ENCODE results near the gene DTWD1. TPM values are rescaled to one million over a fixed set of nuclear protein-coding genes. Genes with fewer than 3 reads are reported as not detected.
"Not testable (repeated sequence)": the region's sequence is repeated elsewhere in the genome, so short reads cannot be mapped to it uniquely, and the experiment has no call there.

The DTWD1 gene
- total RNA-seq, 2 donors from 2014 or later: 18.0 to 22.0 TPM

DNA sequence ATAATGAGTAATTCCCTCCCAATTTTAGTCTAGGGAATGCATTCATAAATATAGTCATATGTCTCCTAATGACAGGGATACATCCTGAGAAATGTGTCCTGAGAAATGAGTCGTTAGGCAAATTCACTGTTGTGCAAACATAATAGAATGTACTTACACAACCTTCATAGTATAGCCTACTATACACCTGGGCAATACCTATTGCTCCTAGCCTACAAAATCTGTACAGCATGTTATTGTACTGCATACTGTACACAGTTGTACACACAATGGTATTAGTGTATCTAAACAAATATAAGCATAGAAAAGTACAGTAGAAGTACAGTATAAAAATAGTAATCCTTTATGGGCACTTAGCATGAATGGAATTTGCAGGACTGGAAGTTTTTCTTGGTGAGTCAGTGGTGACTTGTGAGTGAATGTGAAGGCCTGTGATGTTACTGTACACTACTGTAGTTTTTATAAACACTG lies 6.6 kb downstream of the DTWD1 start:
- Mint-ChIP-seq H3K27ac (no peak overlapping the region), H3K36me3 (peaks cover 11 to 20% of the 10 kb centered on the region in 2 donors), H3K9me3 (peaks cover 0 to 4% of the 10 kb centered on the region in 2 donors)
- DNase-seq (ENCODE audit: low spot score in 2 of 2): no peak
- no peak for ATAC-seq

DNA sequence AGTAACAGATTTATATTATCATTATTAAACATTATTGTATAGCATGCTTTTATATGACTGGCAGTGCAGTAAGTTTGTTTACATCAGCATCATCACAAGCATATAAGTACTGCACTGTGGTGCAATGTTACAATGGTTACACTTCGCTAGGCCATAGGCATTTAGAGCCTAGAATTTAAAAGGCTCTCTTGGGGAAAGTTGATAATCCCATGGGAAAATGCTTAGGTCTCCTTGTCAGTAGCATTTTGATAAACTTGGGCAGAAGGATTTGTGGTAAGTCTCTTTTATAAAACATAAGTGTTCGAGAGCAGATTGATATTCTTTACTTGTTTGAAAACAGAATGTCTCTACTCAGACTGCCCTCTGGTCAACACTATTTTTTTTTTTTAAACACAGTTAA lies 7.5 kb downstream of the DTWD1 start:
- no peak for ATAC-seq
- H3K27ac Mint-ChIP-seq: no peak overlapping the region
- peaks cover 0 to 4% of the 10 kb centered on the region in 2 donors for H3K9me3 Mint-ChIP-seq
- DNase-seq (ENCODE audit: low spot score in 2 of 2): no peak
- H3K36me3 Mint-ChIP-seq: peaks cover 11 to 20% of the 10 kb centered on the region in 2 donors

DNA sequence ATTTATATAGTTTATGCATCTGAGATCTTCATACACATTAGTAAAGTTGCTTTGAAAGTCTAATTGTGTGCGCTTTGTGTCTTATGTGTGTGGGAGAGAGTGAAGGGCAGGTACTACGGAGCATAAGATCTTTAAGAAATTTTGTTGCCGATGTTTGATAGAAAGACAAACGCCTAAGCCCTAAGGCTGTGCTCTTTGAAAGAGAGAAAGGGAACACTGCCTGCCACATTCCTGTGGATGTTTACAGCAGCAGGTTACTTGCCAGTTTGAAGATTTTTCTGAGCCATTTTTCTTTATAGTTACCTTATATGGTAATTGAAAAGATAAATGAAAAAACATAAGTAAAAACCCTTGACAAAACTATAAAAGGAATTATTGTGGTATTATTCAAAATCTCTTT lies 17.0 kb downstream of the DTWD1 start:
- Mint-ChIP-seq H3K36me3 (peaks cover 0 to 17% of the 10 kb centered on the region in 2 donors), H3K27ac (no peak overlapping the region), H3K9me3 (no peaks in the 10 kb centered on the region)
- DNase-seq (ENCODE audit: low spot score in 2 of 2) (no peak), ATAC-seq (no peak)

DNA sequence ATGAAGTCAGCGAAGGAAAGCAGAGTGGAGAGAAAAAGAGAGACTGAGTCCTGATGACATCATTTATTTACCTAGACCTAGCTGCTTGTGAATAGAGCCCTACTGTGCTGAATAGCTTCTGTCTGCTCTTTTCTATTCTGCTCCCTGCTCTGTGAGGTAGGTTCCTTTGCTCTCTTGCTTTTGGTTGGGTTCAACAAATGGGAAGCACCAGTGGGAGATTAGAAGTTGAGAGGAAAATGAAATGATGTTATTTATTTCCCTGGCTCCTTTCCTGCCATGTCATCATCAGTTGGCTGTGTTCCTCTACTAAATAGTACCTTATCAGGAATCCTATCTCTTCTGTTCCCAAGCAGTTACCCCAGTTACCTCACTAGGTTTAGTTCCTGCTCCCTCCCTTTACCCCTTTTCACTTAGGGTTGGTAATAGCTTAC lies 23.5 kb downstream of the DTWD1 start:
- DNase-seq (ENCODE audit: low spot score in 2 of 2) (no peak), ATAC-seq (no peak)
- Mint-ChIP-seq H3K27ac (no peak overlapping the region), H3K36me3 (no peaks in the 10 kb centered on the region), H3K9me3 (no peaks in the 10 kb centered on the region)

DNA sequence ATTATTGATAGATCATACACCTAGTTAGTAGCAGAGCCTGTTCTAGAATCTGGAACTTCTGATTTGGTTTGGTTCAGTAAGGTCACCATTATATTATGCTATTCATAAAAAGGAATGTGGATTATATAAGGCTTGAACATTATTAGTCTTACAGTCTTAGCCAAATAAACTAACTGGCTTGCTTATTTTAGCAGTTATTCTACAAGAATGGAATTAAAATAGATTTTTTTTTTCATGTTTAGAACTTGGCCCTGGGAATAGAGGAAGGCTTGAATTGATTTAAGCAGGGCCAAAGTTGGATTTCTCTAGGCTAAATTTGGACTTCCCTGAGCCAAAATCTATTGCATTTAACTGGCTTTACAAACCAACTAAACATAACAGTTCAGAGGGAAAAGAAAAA lies 24.4 kb downstream of the DTWD1 start:
- Mint-ChIP-seq H3K27ac (no peak overlapping the region), H3K36me3 (no peaks in the 10 kb centered on the region), H3K9me3 (no peaks in the 10 kb centered on the region)
- ATAC-seq (no peak), DNase-seq (ENCODE audit: low spot score in 2 of 2) (no peak)

DNA sequence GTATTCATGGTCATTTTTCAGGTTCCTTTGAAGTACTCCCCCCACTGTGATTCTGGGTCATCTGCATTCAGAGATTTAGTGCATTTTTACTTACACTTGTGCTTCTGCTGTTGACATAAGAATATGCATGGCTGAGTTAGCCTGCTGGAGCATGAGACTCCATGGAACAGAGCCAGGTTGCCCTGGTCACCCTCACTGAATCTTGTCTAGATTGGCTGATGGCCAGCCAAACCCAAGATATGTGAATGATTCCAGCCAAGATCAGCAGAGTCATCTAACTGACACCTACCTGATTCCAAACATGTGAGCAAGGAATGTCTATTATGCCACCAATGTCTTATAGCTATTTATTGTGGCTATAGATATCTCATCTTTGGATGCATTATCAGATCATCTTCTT lies 25.1 kb downstream of the DTWD1 start:
- H3K9me3 Mint-ChIP-seq: no peaks in the 10 kb centered on the region
- ATAC-seq: no peak
- H3K27ac Mint-ChIP-seq: no peak overlapping the region
- H3K36me3 Mint-ChIP-seq: no peaks in the 10 kb centered on the region
- DNase-seq (ENCODE audit: low spot score in 2 of 2): no peak

DNA sequence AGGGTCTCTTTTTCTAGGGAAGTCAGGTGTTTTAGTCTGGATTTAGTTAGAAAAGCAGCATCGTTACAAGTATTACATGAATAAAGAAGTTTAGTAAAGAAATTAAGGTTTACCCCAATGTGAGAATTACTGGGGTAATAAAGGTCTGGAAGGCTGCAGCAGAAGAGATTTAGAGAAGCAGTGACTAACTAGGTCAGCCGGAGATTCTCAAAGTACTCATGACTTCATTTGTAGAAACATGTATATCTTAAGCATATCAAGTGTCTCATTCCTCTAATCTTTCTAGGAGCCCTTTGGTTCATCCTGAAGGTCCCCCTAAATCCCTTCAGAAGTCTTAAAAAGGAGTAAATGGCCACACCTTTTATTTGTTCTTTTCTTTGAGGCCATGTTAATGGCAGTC lies 26.0 kb downstream of the DTWD1 start:
- DNase-seq (ENCODE audit: low spot score in 2 of 2) (no peak), ATAC-seq (no peak)
- Mint-ChIP-seq H3K27ac (no peak overlapping the region), H3K9me3 (no peaks in the 10 kb centered on the region), H3K36me3 (peaks cover 0 to 1% of the 10 kb centered on the region in 2 donors)

DNA sequence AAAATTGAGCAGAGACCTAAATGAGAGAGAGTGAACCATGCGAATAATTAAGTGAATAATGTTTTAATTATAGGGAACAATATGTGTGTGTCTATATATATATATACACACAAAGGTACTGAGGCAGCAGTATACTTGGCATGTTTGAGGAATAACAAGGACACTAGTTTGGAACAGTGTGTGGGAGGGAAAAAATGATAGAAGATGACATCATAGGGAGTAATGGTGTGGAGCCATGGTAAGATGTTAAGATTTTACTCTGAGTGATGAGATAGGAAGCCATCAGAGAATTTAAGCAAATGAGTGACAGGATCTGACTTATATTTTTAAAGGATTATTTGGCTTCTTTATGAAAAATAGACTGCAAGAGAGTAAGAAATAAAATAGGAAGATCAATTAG lies 29.1 kb downstream of the DTWD1 start:
- DNase-seq (ENCODE audit: low spot score in 2 of 2) (no peak), ATAC-seq (no peak)
- Mint-ChIP-seq H3K27ac (no peak overlapping the region), H3K36me3 (peaks cover 0 to 15% of the 10 kb centered on the region in 2 donors), H3K9me3 (peaks cover 13% of the 10 kb centered on the region in 2 donors)

DNA sequence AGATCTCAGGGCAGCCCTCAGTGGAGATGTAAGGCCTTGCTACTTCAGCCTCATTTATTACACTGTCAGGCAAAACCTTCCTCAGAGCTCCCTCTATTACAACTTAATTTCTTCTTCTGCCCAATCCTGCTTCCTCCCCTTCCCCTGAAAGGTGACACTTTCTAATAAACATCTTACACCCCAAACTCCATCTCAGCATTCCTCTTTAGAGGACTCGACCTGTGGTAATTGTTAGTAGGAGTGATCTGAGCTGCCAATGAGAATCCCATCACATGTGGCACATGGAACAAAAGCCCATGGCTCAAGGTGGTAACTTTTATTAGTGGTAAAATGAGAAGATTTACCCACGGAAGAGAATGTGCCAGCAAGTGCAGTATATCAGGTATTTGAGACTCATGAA lies 29.8 kb downstream of the DTWD1 start:
- ATAC-seq (no peak), DNase-seq (ENCODE audit: low spot score in 2 of 2) (no peak)
- peaks cover 0 to 15% of the 10 kb centered on the region in 2 donors for H3K36me3 Mint-ChIP-seq
- H3K9me3 Mint-ChIP-seq: peaks cover 13% of the 10 kb centered on the region in 2 donors
- H3K27ac Mint-ChIP-seq: no peak overlapping the region

DNA sequence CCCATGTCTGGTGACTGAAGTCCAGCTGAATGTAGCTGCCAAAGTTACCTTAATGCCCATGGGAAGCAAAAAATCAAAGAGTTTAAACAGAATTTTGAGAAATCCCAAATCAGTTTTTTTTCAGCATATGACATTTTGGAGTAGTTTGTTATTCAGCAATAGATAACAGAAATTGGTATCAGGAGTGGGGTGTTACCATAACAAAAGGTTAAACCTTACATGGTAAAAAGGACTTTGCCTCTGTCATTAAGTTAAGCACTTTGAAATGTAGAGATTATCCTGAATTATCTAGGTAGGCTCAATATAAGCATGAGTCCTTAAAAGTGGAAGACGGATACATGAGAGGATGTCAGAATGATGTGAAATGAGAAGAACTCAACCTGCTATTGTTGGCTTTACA lies 32.1 kb downstream of the DTWD1 start:
- ATAC-seq: no peak
- DNase-seq (ENCODE audit: low spot score in 2 of 2): no peak
- H3K27ac Mint-ChIP-seq: no peak overlapping the region

DNA sequence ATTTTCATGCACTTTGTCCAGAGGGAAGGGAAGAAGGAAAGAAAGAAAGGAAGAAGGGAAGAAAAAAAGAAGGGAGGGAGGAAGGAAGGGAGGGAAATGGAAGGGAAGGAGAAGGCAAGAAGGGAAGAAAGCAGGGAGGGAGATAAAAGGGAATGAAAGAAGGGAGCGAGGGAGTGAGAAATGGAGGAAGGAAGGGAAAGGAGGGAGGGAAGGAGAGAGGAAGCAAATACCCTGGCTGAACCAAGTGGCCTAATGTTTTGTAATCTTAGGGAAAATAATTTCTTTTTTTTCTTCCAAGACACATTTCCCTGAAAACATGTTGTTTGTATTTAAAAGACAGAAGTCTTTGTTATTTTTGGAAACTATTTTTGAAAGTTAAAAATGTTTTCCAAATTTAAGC lies 35.9 kb downstream of the DTWD1 start:
- DNase-seq (ENCODE audit: low spot score in 2 of 2): no peak
- peaks cover 0 to 15% of the 10 kb centered on the region in 2 donors for H3K36me3 Mint-ChIP-seq
- H3K27ac Mint-ChIP-seq: no peak overlapping the region
- peaks cover 13% of the 10 kb centered on the region in 2 donors for H3K9me3 Mint-ChIP-seq
- no peak for ATAC-seq

More for the DNA sequence above, 32.1 kb downstream of the DTWD1 start:
- H3K36me3 Mint-ChIP-seq: peaks cover 0 to 15% of the 10 kb centered on the region in 2 donors
- peaks cover 13% of the 10 kb centered on the region in 2 donors for H3K9me3 Mint-ChIP-seq

DNA sequence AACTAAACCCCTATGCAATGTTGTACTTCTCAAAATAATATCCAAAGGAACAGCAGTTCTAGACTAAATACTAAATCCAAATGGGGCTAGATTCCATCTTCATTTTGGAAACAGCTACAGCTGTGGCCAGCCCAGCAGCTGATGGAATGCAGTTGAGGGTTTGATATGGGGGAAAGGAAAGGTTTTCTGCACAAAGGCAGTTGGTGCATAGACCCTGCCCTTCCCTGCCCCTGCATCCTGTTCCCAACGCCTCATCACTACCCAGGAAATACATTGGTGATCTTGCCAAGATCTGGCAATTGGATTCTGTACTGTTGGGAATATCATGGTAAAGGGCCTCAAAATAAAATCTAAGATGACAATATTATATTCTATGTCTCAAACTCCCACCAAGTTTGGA lies 43.9 kb downstream of the DTWD1 start:
- no peak for ATAC-seq
- no peak overlapping the region for H3K27ac Mint-ChIP-seq
- DNase-seq (ENCODE audit: low spot score in 2 of 2): no peak
- H3K9me3 Mint-ChIP-seq: no peaks in the 10 kb centered on the region
- no peaks in the 10 kb centered on the region for H3K36me3 Mint-ChIP-seq

DNA sequence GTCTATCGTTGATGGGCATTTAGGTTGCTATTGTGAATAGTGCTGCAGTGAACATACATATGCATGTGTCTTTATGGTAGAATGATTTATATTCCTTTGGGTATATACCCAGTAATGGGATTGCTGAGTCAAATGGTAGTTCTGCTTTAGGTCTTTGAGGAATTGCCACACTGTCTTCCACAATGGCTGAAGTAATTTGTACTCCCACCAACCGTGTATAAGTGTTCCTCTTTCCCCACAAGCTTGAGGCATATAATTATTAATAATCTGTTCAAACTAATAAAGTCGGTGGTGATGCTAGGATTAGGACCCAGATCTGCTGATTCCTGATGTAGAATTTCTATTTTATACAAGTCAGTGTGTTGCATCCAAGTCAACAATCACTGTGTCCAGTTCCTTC lies 45.6 kb downstream of the DTWD1 start:
- not testable (repeated sequence) for DNase-seq (ENCODE audit: low spot score in 2 of 2); H3K9me3 Mint-ChIP-seq; ATAC-seq; H3K27ac Mint-ChIP-seq; H3K36me3 Mint-ChIP-seq

DNA sequence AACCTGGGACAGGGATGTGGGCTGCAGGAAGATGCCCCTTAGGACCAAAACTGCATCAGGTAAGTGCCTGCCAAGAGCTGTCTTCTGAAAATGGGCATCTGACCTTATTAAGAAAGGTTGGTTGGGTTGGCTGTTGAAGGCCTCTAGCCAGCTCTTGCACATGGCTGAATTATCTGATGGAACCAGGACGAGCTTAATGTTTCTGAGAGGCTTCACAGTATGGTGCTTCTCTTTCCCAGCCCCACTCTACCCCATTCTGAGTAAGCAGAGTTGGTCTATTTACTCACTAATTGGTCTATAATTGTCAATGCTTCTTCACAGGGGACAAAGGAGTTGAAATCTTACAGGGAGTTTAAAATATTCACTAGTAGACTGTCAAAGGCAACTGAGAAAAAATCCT lies 48.4 kb downstream of the DTWD1 start:
- no peak for DNase-seq (ENCODE audit: low spot score in 2 of 2)
- H3K9me3 Mint-ChIP-seq: no peaks in the 10 kb centered on the region
- no peaks in the 10 kb centered on the region for H3K36me3 Mint-ChIP-seq
- ATAC-seq: no peak
- H3K27ac Mint-ChIP-seq: no peak overlapping the region

DNA sequence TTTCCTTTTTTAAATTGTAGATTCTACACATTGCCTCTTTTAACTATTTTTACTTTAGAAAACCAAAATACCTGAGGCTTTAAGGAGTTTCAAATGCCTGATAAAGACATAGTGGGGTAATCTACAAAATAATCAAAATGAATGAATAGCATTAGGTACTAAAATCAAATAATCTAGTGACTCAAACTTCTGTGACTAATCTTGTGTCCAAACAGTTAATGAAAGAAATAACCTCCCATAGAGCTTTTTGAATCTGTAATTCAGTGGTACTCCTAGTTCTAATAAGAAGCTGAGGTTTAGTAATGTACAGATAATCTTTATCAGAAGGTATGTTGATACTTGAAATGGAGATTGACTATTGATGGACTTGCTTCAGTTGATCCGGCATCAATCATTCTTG lies 53.0 kb downstream of the DTWD1 start:
- Mint-ChIP-seq H3K36me3 (no peaks in the 10 kb centered on the region), H3K9me3 (peaks cover 0 to 5% of the 10 kb centered on the region in 2 donors), H3K27ac (no peak overlapping the region)
- ATAC-seq: no peak
- DNase-seq (ENCODE audit: low spot score in 2 of 2): no peak

DNA sequence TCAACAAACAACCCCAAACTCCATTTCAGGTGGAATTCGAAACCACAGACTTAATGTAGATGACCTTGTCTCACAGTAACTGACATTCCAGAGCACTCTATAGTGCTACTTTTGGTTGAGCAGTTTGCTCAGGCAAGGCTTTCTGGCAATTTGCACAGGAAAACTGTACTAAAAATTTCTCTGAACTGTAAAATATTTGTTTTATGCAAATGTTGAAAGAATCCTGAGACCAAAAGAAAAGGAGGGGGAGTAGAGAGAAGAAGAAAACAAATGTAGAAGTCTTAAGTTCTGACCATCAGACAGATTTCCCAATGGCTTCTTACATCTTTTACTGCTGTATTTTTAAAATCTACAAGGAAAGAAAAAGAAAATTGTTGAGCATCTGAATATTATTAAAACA lies 53.5 kb downstream of the DTWD1 start:
- H3K9me3 Mint-ChIP-seq: peaks cover 0 to 5% of the 10 kb centered on the region in 2 donors
- no peak overlapping the region for H3K27ac Mint-ChIP-seq
- no peak for DNase-seq (ENCODE audit: low spot score in 2 of 2)
- no peaks in the 10 kb centered on the region for H3K36me3 Mint-ChIP-seq
- no peak for ATAC-seq

DNA sequence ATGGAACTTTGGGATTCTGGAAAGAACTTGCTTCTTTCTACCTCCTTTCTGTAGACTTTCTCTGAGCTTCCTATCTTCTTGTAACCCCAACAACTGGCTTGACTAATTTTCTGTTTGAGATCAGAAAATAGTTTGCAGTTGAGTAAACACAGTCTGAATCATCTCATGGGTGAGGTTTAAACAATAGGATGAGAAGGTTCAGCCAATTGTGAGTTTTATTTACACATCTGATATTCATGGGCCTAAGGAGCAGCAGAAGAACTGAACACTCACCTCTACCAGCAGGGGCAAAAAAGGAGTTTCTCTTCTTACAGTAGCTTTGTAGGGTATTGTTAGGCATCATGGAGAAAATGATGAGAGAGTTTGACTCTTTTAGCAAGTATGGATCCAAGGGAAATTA lies 54.2 kb downstream of the DTWD1 start:
- peaks cover 0 to 5% of the 10 kb centered on the region in 2 donors for H3K9me3 Mint-ChIP-seq
- ATAC-seq (no peak), DNase-seq (ENCODE audit: low spot score in 2 of 2) (no peak)
- no peak overlapping the region for H3K27ac Mint-ChIP-seq
- no peaks in the 10 kb centered on the region for H3K36me3 Mint-ChIP-seq

DNA sequence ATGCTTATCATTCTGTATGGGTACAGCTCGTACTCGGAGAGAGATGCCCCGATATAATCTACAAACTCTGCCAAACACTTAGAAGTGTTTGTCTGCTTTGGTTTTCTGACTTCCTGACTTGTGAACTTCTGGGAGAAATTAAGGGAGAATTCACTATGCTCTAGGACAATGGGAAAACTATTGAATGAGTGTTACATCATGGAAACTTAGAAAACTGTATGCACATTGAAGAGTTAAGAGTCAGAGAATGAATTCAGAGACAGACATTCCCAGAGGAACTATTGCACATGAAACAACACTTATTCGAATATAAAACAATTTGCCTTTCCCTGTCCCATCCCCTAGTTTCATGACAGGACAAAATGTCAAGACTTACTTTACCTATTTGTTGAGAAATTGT lies 57.8 kb downstream of the DTWD1 start:
- DNase-seq (ENCODE audit: low spot score in 2 of 2): no peak
- Mint-ChIP-seq H3K9me3 (peaks cover 2 to 5% of the 10 kb centered on the region in 2 donors), H3K27ac (no peak overlapping the region), H3K36me3 (no peaks in the 10 kb centered on the region)
- ATAC-seq: no peak

DNA sequence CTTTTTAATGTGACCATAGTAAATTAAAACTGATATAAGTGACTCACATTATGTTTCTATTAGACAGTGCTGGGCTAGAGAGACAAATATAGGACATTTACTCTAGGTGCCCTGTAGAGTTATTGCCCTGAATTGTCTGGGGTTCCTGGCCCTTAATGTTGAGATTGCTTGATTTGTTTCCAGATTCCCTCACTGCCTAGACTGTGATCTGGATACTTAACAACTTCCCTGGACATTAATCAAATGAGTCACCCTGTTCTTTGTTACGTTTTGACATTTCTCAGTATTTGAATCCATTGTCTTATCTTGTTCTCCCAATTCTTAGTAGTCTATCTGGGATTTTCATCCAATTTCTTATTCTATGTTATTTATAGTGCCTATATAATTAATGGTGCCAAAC lies 65.8 kb downstream of the DTWD1 start:
- DNase-seq (ENCODE audit: low spot score in 2 of 2) (no peak), ATAC-seq (no peak)
- H3K36me3 Mint-ChIP-seq: no peaks in the 10 kb centered on the region
- H3K27ac Mint-ChIP-seq: no peak overlapping the region
- H3K9me3 Mint-ChIP-seq: peaks cover 0 to 2% of the 10 kb centered on the region in 2 donors

Measured in activated naive CD4-positive, alpha-beta T cell treated with anti-CD3 and anti-CD28 coated beads, Interleukin-2, amount 50 U/mL, for 72 hours (primary cell).